ELR (cell line): ENCODE data around the gene IFT88.
"Not testable (repeated sequence)": the region's sequence is repeated elsewhere in the genome, so short reads cannot be mapped to it uniquely, and the experiment has no call there.

Experiments
- DNase-seq: peaks from one replicate; pipeline ENCODE4 v3.0.0-alpha.2; 2015; ENCODE audit warnings: low read depth

IFT88 gene

DNA sequence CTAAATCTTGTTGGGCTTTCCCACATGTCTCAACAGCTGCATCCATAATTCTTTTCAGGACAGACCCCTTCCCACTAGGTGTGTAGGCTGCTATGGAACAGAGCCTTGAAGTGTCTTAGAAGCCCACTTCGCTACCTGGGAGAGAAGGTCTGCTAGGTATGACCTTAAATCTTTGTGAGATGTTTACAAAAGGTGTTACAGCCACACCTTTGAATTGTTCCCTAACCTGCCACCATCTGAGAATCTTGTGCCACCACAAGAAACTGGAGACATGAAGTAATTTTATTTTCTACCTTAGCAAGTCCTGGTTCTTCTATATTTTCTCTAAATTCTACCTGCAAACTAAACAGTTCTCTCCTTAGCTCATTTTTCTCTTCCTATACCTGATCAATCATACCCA, 69.1 kb downstream of the IFT88 start:
- DNase-seq, result no peak

DNA sequence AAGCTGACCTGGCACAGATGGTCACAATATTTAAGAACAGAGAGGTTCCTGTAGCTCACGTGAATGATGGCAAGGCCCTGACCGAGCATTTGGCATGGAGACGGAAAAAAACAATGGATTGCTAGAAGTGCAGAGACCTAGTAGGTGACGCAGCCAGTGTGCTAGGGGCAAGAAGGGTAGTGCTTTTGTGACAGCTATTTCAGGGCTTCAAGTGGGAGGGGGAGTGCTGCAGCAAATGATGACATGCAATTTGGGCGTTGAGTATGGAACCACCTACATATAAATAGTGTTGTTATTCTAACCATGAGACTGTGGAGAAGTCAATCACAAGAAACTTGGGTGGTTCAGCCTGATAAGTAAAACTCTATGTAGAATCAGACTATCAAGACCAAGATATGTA, 70.9 kb downstream of the IFT88 start:
- DNase-seq, result no peak

DNA sequence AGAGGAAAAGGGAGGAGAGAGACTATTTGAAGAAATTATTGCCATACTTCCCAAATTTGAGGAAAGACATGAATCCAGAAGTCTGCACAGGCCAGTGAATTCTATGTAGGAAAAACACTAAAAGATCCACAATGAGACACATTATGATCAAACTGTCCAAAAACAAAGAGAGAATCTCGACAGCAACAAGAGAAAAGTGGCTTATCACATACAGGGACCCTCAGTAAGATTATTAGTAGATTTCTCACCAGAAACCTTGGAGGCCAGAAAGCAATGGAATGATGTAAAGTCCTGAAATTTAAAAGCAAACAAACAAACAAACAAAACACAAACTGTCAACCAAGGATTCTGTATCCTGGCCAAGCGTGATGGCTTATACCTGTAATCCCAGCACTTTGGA, 80.8 kb downstream of the IFT88 start:
- DNase-seq, result no peak

DNA sequence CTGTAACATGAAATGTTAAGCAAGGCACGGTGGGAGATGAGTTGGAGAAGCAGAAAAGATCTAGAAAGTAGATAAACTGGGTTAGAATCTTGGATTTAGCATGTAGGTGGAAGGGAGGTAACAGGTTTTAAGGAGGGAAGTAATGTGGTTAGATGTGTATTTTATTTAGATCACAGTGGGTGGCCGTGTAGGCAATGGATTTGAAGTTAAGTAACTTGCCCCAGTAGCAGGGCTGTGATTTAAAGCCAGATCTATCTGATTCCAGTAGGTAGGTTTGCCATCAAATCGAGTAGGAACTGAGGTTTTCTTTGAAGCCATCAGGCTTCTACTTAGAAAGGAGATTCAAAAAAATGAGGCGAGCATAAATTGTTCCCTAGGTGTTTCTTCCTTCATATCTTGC, 86.0 kb downstream of the IFT88 start:
- DNase-seq, result no peak

DNA sequence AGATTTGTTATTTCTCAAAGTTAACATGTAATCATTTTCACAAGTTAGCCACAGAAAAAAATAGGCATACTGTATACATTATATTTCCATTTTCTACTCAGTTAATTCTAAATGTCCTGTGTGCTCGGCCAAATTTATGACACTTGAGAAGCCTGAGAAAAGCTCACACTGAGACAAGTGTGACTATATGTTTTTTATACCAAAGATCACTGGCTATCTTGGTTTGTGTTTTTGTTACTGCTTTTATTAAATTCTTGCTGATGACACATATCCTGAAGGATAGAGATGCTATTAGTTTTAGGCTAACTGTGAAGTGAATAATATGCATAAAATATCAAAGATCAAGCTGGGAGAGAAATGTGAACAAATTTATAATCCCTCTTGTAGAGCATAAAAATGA, 87.2 kb downstream of the IFT88 start:
- peak; percentile 58 for DNase-seq

- DNase-seq, result no peak
Observed at GRCh38 chr13:20658451-20659040, 91.6 kb downstream of the IFT88 start.

DNA sequence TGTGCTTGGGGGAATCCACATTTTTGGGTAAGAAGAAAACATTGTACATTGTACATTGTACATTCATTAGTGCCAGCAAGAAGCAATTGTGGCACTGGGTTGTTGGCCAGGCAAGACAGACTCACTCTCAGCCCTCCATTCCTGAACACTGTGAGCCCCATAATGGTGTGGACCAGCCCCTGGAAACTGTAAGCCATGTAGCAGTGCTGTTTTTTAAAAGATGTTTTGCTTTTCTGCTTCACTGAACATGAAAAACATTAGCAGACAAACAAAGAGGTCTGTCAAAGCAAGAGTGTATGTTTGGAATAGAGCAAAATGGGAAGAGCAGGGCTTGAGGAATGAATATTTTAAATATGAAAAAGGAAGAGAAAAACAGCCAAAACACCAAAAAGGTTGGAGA, 97.4 kb downstream of the IFT88 start:
- no peak for DNase-seq

- no peak for DNase-seq
Observed at GRCh38 chr13:20666948-20667347, 100.0 kb downstream of the IFT88 start.

DNA sequence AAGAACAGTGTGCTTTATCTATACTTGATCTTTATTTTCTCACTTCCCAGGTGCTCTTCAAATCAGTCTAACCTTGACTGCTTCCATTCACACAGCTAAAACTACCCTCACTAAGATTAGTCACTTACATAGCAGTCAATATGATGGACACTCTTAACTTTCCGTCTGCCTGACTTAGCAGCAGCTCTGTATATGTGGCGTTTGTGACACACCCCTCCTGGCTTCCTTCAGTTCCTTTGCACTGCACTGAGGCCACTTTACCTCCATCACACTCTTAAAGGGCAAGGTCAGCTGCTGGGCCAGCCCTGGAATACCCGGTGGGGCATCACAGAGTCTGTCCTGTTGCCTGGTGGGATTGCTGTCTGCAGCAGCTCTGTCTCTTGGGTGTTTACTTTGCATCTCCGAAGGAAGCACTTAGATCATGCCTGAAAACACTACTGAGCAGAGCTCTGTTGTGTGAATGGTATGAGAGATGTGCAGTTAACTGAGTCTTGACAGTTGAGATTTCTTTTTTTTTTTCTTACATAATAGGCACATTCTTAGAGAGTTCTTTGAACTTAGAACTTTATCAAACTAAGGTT, 101.0 kb downstream of the IFT88 start:
- no peak for DNase-seq

DNA sequence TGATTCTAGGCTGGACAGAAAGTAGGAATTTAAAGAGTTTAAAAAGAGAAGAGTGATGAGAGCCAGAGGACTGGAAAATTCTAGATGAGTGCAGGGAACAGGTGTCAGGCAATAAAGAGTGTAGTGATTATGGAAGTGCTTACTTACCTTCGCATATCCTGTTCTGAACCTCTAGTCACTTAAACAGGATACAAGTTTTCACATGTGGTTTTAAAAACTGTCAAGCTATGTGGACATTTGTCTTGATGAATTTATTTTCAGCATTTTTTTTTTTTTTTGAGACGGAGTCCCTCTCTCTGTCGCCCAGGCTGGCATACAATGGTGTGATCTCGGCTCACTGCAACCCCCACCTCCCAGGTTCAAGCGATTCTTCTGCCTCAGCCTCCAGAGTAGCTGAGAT, 102.2 kb downstream of the IFT88 start:
- no peak for DNase-seq

DNA sequence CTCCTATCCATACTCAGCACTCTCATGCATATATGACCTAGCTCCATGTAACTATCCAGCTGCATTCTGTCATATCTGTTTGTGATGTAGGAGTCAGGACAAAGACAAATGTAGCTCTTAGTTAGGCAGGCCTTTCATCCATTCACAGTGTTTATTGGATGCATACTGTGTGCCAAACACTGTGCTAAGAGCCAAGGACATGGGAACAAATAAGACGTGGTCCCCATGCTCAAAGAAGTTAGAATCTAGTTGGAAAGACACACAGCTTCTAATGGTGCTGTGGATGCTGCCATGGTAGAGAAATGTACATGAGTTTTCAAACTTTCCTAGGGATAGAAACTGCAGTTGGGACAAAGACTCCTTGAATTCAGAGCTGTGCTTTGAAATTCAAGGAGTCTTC, 104.8 kb downstream of the IFT88 start:
- DNase-seq, result no peak

GRCh38 chr13:20672772-20673171, 105.8 kb downstream of the IFT88 start:
- no peak for DNase-seq

GRCh38 chr13:20673715-20674114, 106.8 kb downstream of the IFT88 start:
- no peak for DNase-seq

- DNase-seq, result no peak
Observed at GRCh38 chr13:20676213-20676612, 109.3 kb downstream of the IFT88 start.

DNA sequence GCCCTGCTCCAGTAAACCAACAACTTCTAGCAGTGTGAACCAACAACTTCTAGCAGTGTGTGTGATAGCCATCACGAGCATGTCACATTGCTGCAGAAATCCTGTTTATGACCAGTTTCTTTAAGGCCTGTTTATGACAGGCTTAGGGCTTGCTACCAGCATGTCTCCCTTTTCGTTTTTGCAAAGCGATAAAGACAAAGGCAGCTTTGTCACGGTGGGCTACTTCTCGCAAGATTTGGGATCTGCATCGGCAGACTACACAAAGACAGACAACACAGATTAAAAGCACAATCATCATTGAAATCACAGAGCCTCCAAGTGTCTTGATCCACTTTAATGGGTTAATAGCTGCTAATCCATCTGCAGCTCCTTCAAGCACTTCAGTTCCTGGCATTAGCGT, 111.6 kb downstream of the IFT88 start:
- not testable (repeated sequence) for DNase-seq

DNA sequence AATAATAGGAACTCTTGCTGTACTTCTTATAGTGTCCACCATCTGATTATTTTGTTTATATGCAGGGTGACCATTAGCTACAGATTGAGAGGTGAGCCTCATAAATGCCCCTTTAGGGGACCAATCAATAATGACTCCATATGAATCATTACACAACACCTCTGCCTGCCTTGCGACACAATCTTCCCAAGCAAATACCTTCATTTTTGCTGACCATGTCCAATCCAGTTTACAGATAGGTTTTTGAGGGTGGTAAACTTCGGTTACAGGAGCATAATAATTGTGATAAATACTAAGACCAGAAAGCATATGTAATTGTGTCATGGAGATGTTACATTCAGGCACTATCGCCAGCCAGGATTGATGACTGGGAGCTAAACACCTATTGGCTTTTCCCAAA, 112.9 kb downstream of the IFT88 start:
- no peak for DNase-seq

- no peak for DNase-seq
Observed at GRCh38 chr13:20680416-20681080, 113.6 kb downstream of the IFT88 start.

GRCh38 chr13:20681481-20681880, 114.5 kb downstream of the IFT88 start:
- peak; percentile 42 for DNase-seq

GRCh38 chr13:20682061-20682460, 115.1 kb downstream of the IFT88 start:
- no peak for DNase-seq

DNA sequence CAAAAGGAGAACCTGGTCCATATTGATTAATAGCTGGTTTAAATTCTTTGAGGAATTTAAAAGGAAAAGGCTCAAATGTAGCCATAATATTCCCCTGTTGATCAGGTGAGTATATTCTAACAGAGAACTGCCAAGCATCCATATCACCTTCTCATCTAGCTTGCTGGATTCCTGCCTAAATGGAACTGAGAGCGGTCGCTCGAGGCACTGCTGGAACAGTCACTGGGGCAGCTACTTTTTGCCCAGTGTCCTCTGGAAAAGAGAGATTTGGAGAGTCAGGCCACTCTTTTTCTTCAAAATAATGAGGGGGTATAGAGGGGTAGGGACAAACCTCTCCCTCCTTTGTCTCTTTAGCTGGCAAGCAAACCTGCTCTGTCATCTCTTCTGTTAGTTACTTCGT, 117.1 kb downstream of the IFT88 start:
- no peak for DNase-seq

DNA sequence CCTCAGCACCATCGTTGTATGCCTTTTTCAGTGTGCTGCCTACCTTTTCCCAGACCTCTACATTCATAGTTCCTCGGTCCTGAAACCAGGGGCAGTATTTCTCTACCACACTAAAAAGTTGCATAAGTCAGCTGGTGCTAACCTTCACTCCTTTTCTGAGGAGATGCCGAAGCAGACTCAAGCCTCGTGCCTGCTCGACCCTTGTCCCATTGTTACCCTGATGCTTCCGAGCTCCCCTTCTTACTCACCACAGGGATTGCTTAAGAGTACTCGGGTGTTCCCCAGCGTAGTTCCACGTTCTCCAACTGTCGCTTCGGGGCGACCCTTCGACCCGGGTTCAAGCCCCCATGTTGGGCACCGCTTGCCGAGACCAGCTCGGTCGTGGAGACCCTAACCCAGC, 117.6 kb downstream of the IFT88 start:
- peak; percentile 24 for DNase-seq

DNA sequence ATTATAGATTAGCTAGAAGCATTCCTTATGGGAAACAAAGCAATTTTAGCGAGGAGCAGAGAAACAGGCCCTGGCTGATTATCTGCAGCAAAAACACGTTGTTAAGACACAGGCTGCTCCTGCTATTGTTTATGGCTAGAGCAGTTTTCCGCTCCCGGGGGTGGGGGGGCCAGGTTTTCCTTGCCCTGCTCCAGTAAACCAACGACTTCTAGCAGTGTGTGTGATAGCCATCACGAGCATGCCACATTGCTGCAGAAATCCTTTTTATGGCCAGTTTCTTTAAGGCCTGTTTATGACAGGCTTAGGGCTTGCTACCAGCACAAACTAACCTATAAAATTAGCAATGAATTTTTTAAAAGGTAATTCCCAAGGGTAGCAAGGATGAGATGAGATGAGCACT, 118.1 kb downstream of the IFT88 start:
- no peak for DNase-seq

DNA sequence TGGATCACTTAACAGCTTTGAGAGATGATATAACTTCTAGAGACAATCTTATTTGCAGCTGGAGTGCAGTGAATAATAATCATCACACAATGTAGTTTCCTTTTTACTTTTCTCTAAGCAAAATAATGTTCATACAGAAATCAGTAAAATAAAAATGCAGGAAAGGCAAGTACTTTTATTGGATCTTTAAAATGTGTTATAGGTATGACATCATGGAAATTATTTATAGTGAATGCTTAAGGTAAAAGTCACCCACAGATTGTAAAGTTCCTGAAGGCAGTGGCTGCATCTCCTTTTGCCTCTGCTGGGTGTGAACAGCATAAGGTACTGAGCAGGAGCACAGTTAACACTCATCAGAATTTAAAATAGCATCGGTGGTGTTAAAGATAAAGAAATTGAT, 119.2 kb downstream of the IFT88 start:
- DNase-seq, result no peak
